ENCODE results near the gene KRTAP3-2. TPM values are rescaled to one million over a fixed set of nuclear protein-coding genes. Genes with fewer than 3 reads are reported as not detected.
A peak's percentile ranks its signal among the peaks of the same experiment; 100 is the strongest.

KRTAP3-2 gene
- total and polyA plus RNA-seq, 12 donors = not detected

GRCh38 chr17:40966848-40967247, 32.9 kb downstream of the KRTAP3-2 start, which contains the start of gene KRT39:
TSS of gene KRT39 (minus strand) at chr17:40966948. CDS start at chr17:40966856, 92 bp downstream.
- no peak within 1 kb of the TSS for H3K27ac ChIP-seq
- intact Hi-C loops (cut with DNase I) = no loop called here
- WGBS, 2 donors = 68 to 72% methylated on average over 1 of the region's 1 CpG
- no peak within 1 kb of the TSS for H3K4me3 ChIP-seq
- H3K27me3 ChIP-seq = peaks cover 0 to 15% (median 0%) of the 10 kb centered on the region in 7 donors
- DNase-seq = no peak
- no peak for TF ChIP-seq CTCF (IDR thresholded peaks at IDR 0.05)
- H3K9me3 ChIP-seq = peaks cover 0 to 13% (median 0%) of the 10 kb centered on the region in 11 donors
- ATAC-seq = no peak
- no peaks in the 10 kb centered on the region for H3K4me1 ChIP-seq
- no peaks in the 10 kb centered on the region for H3K36me3 ChIP-seq

DNA sequence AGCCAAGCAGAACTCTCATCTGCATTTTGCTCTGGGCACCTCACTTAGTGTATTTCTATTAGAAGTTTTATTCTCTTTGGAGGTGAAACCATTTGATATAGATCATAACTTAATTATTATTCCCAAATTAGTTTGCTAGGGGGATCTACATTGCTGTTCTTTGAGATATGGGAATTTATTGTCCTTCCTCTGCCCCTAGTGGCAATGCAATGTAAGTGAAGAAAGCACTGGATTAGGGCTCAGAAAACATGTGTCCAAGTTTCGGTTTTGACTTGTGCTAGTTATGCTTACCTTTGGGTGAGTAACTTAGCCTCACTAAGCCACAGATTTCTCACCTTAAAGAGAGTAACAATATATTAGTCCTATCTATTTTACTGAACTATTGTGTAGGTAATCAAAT, 35.9 kb downstream of the KRTAP3-2 start:
- Histone ChIP-seq H3K4me1 (no peaks in the 10 kb centered on the region), H3K27ac (no peak overlapping the region), H3K27me3 (peaks cover 0 to 23% (median under 1%) of the 10 kb centered on the region in 7 donors), H3K36me3 (no peaks in the 10 kb centered on the region), H3K9me3 (peaks cover 0 to 6% (median 0%) of the 10 kb centered on the region in 11 donors), H3K4me3 (no peak overlapping the region)
- 47 to 72% methylated on average over 1 of the region's 1 CpG for WGBS, 2 donors
- DNase-seq = no peak
- intact Hi-C loops (cut with DNase I) = no loop called here
- no peak for ATAC-seq
- peak; percentile 9 to 64 (median 50) for TF ChIP-seq CTCF (IDR thresholded peaks at IDR 0.05)

- DNase-seq (no peak), ATAC-seq (no peak)
- 87 to 89% methylated on average over 4 of the region's 4 CpGs for WGBS, 2 donors
- H3K27me3 ChIP-seq = peaks cover 0 to 22% (median 5%) of the 10 kb centered on the region in 7 donors
- H3K27ac ChIP-seq = no peak overlapping the region
- no peaks in the 10 kb centered on the region for H3K36me3 ChIP-seq
- H3K4me1 ChIP-seq = no peaks in the 10 kb centered on the region
- no peaks in the 10 kb centered on the region for H3K9me3 ChIP-seq
- H3K4me3 ChIP-seq = no peak overlapping the region
- intact Hi-C loops (cut with DNase I) = no loop called here
- TF ChIP-seq CTCF (IDR thresholded peaks at IDR 0.05) = no peak
Measured at GRCh38 chr17:40962059-40962561, 37.6 kb downstream of the KRTAP3-2 start.

DNA sequence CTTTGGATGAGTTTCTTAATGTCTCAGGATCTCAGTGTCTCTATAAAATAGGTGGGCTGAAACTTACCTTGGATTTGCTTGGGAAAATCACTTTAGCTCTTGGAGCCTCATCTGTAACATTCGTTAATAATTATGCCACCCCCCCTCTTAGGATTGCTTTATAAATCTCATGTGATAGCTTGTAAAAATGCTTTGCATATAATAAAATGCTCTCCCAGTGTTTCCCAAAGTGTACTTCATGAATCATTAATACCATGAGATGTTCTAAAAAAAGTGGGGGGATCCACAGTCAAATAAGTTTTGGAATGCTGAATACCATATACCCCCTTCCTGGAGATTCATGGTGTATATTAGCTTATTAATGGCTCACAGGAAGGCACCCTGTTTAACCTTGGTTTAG, 38.1 kb downstream of the KRTAP3-2 start:
- intact Hi-C loops (cut with DNase I) = no loop called here
- no peak for DNase-seq
- WGBS, 2 donors = 85 to 98% methylated on average over 1 of the region's 1 CpG
- Histone ChIP-seq H3K9me3 (no peaks in the 10 kb centered on the region), H3K36me3 (no peaks in the 10 kb centered on the region), H3K4me1 (no peaks in the 10 kb centered on the region), H3K27ac (no peak overlapping the region), H3K27me3 (peaks cover 0 to 17% (median 5%) of the 10 kb centered on the region in 7 donors), H3K4me3 (no peak overlapping the region)
- no peak for TF ChIP-seq CTCF (IDR thresholded peaks at IDR 0.05)
- ATAC-seq = no peak
